A549 treated with Mapracorat at 1 μM for 4 hours (cell line): ENCODE measurements around the gene APOBEC3F. TPM values are rescaled to one million over a fixed set of nuclear protein-coding genes. Genes with fewer than 3 reads are reported as not detected.

ENCODE experiments used
- total RNA-seq: library from RNA; stranded (reverse); fragments of 200-300 nt; extraction: Qiagen RNA extraction; gene quantifications from 5 replicates; pipeline ENCODE4 v1.2.3, GENCODE V29; 2022

The APOBEC3F gene
- total RNA-seq, result 1.6 to 2.4 TPM (median 2.2 TPM) in 5 replicates

DNA sequence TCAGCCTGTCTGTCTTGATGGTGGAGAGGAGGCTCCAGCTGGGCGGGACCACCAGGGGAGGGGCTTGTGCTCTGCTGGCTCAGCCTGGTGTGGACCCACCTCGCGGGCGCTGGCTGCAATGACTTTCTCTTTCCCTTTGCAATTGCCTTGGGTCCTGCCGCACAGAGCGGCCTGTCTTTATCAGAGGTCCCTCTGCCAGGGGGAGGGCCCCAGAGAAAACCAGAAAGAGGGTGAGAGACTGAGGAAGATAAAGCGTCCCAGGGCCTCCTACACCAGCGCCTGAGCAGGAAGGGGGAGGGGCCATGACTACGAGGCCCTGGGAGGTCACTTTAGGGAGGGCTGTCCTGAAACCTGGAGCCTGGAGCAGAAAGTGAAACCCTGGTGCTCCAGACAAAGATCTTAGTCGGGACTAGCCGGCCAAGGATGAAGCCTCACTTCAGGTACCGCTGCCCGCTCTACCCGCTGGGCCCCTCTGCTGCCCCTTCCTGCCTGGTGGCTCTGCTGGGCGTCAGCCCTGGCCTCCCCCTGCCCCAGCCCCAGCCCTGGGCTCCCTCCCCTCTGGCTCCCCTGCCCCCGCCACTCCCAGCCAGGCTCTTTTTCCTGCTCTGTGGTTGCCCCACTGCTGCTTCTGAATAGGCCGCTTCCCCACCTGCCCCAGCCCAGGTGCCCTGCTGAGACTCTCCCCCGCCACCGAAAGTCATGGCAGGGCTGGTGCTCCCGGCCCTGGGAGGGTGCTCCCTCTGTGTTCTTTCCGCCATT is at the start of gene APOBEC3F:
Gene APOBEC3F, plus strand, starts transcription at position 327 of the 759 bp plus-strand sequence. Its CDS starts 97 bp downstream, at position 424.

DNA sequence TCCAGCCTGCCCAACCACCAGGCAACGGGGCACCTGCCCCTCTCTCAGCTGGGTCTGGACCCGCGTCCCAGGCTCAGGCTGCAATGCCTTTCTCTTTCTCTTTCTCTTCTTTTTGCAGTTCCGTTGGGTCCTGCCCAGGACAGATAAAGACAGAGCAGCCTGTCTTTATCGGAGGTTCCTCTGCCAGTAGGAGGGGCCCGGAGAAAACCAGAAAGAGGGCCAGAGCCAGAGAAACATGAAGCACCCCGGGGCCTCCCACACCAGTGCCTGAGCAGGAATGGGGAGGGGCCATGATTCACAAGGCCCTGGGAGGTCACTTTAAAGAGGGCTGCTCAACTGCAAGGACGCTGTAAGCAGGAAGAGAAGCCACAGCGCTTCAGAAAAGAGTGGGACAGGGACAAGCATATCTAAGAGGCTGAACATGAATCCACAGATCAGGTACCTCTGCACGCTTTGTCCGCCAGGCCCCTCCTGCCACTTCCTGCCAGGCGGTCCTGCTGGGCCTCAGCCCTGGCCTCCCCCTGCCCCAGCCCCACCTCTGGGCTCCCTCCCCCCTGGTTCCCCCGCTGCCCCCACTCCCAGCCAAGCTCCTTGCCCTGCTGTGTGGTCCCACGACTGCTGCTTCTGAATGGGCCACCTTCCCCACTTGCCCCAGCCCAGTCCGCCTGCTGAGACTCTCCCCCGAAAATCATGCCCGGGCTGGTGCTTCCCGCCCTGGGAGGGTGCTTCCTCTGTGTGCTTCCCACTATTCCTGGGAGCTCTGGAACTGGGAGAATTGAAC is 26.5 kb upstream of the APOBEC3F start, which contains the start of gene APOBEC3C:
Gene APOBEC3C, plus strand, starts transcription at position 316 of the 781 bp plus-strand sequence. Its CDS starts 106 bp downstream, at position 422.

DNA sequence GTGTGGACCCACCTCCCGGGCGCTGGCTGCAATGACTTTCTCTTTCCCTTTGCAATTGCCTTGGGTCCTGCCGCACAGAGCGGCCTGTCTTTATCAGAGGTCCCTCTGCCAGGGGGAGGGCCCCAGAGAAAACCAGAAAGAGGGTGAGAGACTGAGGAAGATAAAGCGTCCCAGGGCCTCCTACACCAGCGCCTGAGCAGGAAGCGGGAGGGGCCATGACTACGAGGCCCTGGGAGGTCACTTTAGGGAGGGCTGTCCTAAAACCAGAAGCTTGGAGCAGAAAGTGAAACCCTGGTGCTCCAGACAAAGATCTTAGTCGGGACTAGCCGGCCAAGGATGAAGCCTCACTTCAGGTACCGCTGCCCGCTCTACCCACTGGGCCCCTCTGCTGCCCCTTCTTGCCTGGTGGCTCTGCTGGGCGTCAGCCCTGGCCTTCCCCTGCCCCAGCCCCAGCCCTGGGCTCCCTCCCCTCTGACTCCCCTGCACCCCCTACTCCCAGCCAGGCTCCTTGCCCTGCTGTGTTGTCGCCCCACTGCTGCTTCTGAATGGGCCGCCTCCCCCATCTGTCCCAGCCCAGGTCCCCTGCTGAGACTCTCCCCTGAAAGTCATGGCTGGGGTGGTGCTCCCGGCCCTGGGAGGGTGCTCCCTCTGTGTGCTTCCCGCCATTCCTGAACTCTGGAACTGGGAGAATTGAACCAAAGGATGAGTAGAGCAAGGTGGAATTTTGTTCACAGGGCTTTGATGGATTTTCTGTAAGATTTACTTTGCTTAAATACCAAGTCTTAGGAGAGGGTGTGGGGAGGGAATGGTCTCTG is 36.6 kb downstream of the APOBEC3F start, which contains the start of gene APOBEC3G:
Gene APOBEC3G, plus strand, starts transcription at position 250 of the 815 bp plus-strand sequence. Its CDS starts 87 bp downstream, at position 337.

DNA sequence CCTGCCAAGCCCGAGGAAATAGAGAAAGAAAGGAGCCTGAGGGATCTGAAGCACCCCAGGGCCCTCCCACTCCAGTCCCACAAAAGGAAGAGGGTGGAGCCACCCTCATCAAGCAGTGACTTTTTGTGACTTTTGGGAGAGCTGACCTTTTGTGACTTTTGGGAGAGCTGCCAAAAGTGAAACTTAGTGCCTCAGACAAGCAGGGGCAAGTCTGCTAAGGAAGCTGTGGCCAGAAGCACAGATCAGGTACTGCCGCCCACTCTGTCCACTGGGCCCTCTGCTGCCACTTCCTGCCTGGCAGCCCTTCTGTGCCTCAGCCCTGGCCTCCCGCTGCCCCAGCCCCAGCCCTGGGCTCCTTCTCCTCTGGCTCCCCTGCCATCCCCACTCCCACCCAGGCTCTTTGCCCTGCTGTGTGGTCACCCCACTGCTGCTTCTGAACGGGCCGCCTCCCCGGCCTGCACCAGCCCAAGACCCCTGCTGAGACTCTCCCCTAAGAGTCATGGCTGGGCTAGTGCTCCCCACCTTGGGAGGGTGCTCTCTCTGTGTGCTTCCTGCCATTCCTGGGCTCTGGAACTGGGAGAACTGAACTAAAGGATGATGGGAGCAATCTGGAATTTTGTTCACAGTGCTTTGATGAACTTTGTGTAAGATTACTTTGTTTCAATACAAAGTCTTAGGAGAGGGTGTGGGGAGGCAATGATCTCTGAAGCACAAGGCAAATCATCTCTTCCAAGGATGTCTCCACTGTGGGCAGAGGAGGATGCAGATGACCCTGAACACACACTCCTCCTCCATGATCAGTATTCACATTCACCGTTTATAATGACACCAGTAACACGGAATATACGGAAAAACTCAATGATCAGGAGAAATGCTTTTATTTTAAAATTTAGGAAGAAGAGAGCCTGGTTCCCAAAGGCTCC is 56.7 kb downstream of the APOBEC3F start, which contains the start of gene APOBEC3H:
Gene APOBEC3H, plus strand, starts transcription at position 147 of the 923 bp plus-strand sequence. CDS start 3,035 bp downstream, outside the sequence.

Other genes with a start within 250 kb of the APOBEC3F start
- 6.9 to 11.4 TPM (median 10.6 TPM) in 5 replicates for gene DNAL4, start 246.7 kb upstream of the APOBEC3F start, total RNA-seq
- 8.6 to 10.9 TPM (median 9.9 TPM) in 5 replicates for gene NPTXR, start 196.8 kb upstream of the APOBEC3F start, total RNA-seq
- gene CBX6, start 168.6 kb upstream of the APOBEC3F start, total RNA-seq, result 21.9 to 31.8 TPM (median 28.4 TPM) in 5 replicates
- not detected in 5 replicates for gene APOBEC3A, start 83.3 kb upstream of the APOBEC3F start, total RNA-seq
- gene APOBEC3B, start 58.5 kb upstream of the APOBEC3F start, total RNA-seq, result 27.0 to 32.6 TPM (median 28.8 TPM) in 5 replicates
- gene APOBEC3C, start 26.6 kb upstream of the APOBEC3F start, total RNA-seq, result 25.4 to 29.0 TPM (median 27.5 TPM) in 5 replicates
- 0.08 to 0.55 TPM (median 0.20 TPM) in 4 of 5 replicates, not detected in the other for gene APOBEC3D, start 19.7 kb upstream of the APOBEC3F start, total RNA-seq
- gene APOBEC3G, start 36.4 kb downstream of the APOBEC3F start, total RNA-seq, result not detected in 5 replicates
- gene APOBEC3H, start 56.4 kb downstream of the APOBEC3F start, total RNA-seq, result 0.14 to 0.65 TPM (median 0.63 TPM) in 3 of 5 replicates, not detected in the others
- 0.84 to 1.6 TPM (median 1.0 TPM) in 5 replicates for gene CBX7, start 111.8 kb downstream of the APOBEC3F start, total RNA-seq
- gene PDGFB, start 204.1 kb downstream of the APOBEC3F start, total RNA-seq, result 3.3 to 4.1 TPM (median 3.7 TPM) in 5 replicates